MM.1S (cell line): ENCODE measurements around the gene CPS1.

ENCODE experiments used
- CTCF ChIP-seq: fragments of 300-600 bp; sonication (generic); IDR thresholded peaks from 2 replicates; pipeline ENCODE4 v1.5.1; 2016; ENCODE audit warnings: antibody characterized with exemption, low read length, mixed read lengths
- EZH2phosphoT487 ChIP-seq: fragments of 300-600 bp; sonication (generic); IDR thresholded peaks from 2 replicates; pipeline ENCODE4 v1.6.1; 2018; ENCODE audit warnings: antibody characterized with exemption, low read length

- TF ChIP-seq CTCF, result no peak
- TF ChIP-seq EZH2phosphoT487, result no peak
Observed at GRCh38 chr2:210539035-210539434, 17.4 kb upstream of the CPS1 start.
